Activated CD4-positive, alpha-beta T cell treated with anti-CD3 and anti-CD28 coated beads, Interleukin-2, amount 10 ng/mL, durations not matched to agents 24 days and 14 days (primary cell): ENCODE measurements around the gene IWS1. TPM values are rescaled to one million over a fixed set of nuclear protein-coding genes. Genes with fewer than 3 reads are reported as not detected.
A peak's percentile ranks its signal among the peaks of the same experiment; 100 is the strongest.
"Not testable (repeated sequence)": the region's sequence is repeated elsewhere in the genome, so short reads cannot be mapped to it uniquely, and the experiment has no call there.

Experiments used
- DNase-seq: peaks from one replicate; pipeline ENCODE4 v3.0.0; 2022
- H3K27ac Mint-ChIP-seq: one replicate; pipeline ENCODE4 v1.8.0; 2022; ENCODE audit warnings: mild to moderate bottlenecking, mixed read lengths
- H3K27me3 Mint-ChIP-seq: one replicate; pipeline ENCODE4 v1.8.0; 2022; ENCODE audit warnings: mixed read lengths
- H3K36me3 Mint-ChIP-seq: one replicate; pipeline ENCODE4 v1.8.0; 2022; ENCODE audit warnings: low read depth, mild to moderate bottlenecking, mixed read lengths
- H3K4me1 Mint-ChIP-seq: one replicate; pipeline ENCODE4 v1.8.0; 2021; ENCODE audit warnings: mixed read lengths
- H3K4me3 Mint-ChIP-seq: one replicate; pipeline ENCODE4 v1.8.0; 2022; ENCODE audit warnings: mild to moderate bottlenecking, moderate library complexity, mixed read lengths
- H3K9me3 Mint-ChIP-seq: one replicate; pipeline ENCODE4 v1.8.0; 2021; ENCODE audit warnings: mixed read lengths
- intact Hi-C: fragments of 100-400 bp; cut with micrococcal nuclease; formaldehyde crosslinking; loops from one replicate; pipeline ENCODE4 v1.15.1; 2023
- total RNA-seq: library from RNA; stranded (reverse); gene quantifications from 2 replicates; pipeline ENCODE4 v1.2.3, GENCODE V29; 2022

Gene IWS1
- total RNA-seq, 1 donor from 2014 or later = 61.9 TPM

DNA sequence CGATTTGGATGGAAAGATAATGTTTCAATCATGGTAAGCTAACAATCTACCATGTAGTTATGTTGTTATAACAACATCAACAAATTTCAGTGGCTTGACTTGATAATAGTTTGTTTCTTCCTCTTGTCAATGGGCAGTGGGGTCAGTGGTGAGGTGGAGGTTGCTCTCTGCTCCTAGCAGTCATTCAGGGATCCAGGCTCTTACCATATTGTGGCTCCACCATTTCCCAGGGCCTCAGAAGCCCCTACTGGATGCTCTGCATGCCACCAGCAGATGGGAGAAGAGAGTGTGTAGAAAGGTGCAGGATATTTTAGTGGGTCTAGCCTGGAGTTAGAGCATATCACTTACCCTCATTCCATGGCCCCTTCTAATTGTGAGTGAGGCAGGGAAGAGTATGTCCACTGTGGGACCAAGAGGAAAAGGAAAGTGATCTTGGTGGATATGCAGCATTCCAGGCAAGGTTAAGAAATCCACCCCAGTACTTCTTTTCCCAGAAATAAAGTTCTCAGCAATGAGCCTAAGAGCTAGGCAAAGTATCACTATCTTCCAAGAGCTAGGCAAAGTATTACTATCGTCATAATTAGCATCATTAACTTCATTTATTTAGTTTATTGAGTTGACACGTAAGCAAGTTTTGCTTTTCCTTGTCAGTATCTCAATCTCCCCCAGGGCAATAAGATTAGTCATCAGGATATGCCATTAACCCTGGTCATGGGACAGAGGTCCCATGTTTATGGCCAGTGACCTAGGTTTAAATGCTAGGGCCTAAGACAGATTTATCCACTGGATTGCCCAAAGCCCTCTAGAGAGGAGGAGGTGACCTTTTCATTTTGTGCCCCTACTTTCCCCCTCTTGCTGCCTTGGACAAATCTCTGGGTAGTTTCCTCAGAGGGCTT, 4.2 kb upstream of the IWS1 start:
- H3K9me3 Mint-ChIP-seq = peaks cover 4% of the 10 kb centered on the region
- intact Hi-C loops = no loop called here
- DNase-seq = no peak
- H3K4me3 Mint-ChIP-seq = no peak overlapping the region
- H3K27me3 Mint-ChIP-seq = peaks cover 20% of the 10 kb centered on the region
- no peak overlapping the region for H3K27ac Mint-ChIP-seq
- peaks cover 3% of the 10 kb centered on the region for H3K36me3 Mint-ChIP-seq
- peaks cover 10% of the 10 kb centered on the region for H3K4me1 Mint-ChIP-seq

DNA sequence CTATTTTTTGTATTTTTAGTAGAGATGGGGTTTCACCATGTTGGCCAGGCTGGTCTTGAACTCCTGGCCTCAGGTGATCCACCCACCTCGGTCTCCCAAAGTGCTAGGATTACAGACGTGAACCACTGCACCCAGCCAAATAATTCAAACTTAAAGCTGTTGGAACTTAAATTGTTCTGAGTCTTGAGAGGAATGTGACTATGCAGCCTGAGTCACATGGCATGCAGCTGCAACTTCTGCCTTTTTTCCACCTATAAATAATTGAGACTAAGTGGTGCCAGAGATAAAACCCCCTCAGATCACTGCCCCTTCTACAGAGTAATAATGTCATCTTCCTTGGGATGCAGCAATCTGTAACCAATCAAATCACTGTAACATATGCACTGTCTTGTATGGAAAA, 3.1 kb upstream of the IWS1 start:
- intact Hi-C loops = loop anchor here (10.0 kb wide), 1 partner anchor 875 kb away; the partner anchor contains the start of gene GYPC
- Mint-ChIP-seq H3K27me3 (peaks cover 20% of the 10 kb centered on the region), H3K4me1 (peaks cover 13% of the 10 kb centered on the region)
- H3K27ac Mint-ChIP-seq, DNase-seq, H3K4me3 Mint-ChIP-seq, H3K9me3 Mint-ChIP-seq, H3K36me3 Mint-ChIP-seq: not testable (repeated sequence)

DNA sequence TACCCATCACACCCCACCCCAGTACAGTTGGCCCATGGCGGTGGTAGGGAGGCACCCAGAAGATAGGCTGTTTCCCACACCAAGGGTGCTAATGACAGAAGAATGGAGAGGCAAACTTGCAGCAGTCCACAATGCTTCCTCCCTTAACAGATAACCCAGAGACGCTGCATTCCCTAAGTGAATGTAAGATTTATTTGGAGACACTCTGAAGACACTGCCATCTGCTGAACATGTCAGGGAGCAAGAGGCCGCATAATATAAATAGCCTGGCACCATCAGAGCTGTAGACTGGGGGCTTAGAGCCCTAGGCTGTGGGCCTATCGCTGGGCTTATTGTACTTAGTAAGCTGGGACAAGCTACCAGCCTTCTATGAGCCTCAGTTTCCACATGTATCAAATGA, 2.2 kb upstream of the IWS1 start:
- Mint-ChIP-seq H3K27ac (no peak overlapping the region), H3K36me3 (peaks cover 8% of the 10 kb centered on the region), H3K9me3 (peaks cover 4% of the 10 kb centered on the region), H3K27me3 (peaks cover 13% of the 10 kb centered on the region), H3K4me1 (peaks cover 18% of the 10 kb centered on the region), H3K4me3 (no peak overlapping the region)
- DNase-seq = no peak
- intact Hi-C loops = loop anchor here (10.0 kb wide), 1 partner anchor 874 kb away; the partner anchor contains the start of gene GYPC

DNA sequence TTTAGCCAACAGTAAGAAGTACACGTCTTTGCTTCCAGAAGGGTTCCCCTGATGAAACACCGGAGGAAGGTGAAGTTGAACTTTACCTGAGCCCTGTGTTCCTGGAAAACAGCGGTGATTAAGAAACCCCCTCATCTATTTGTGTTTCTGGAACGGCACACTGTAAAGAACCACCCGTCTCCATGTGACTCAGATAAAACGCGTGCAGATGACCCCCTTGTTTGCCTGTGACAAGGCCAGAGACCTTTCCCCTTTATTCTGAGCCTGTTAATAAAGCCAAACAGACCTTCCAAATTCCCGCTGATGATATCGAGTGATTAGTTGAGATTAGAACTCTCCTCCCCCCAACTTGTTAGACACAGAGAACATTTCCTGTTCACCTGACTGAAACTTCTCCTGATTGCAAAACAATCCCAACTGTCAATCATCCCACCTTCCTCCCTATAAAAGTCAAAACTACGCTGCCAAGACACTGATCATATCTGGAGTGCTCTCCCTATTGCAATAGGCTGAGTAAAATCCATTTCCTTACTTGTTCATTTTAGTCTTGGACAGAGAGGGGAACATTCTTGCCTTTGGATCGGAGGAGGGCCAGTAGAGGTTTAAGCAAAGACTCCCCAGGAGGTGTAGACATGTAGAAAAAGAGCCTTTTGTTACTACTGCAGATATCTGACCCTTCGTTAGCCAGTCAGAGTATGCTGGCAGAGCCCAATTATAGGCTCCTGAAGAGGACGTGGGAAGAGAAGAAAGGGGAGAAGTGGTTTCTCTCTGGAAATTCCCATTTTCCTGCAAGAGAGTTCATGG, 914 bp upstream of the IWS1 start:
- H3K4me3 Mint-ChIP-seq = peak overlapping the region; percentile 96
- intact Hi-C loops = loop anchor here (2.0 to 10.0 kb wide), 4 partner anchors 114 to 872 kb away; partner anchors contain the start of genes GYPC and WDR33

DNA sequence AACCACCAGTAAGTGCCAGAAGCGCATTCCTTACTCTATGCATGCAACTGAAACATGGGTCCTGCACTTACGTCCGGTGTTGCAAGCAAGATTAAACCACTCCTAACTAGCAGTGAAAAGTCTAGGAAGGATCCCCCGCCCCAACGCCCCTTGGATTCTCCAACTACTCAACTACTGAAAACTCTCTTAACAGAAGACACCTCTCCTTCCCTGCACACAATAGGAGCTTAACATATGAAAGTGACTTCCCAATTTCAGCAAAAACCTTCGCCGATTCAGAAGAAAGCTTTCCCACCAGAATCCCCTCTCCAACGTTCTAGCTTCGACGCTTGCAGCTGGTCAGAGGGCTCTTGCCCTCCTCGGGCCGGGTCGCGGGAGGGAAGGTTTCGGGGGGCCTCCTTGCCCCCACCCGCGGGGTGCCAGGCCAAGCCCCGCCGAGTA, 578 bp downstream of the IWS1 start:
- Mint-ChIP-seq H3K36me3 (peaks cover 21% of the 10 kb centered on the region), H3K4me3 (peak overlapping the region; percentile 96), H3K4me1 (peaks cover 24% of the 10 kb centered on the region), H3K9me3 (peaks cover 4% of the 10 kb centered on the region), H3K27me3 (peaks cover 7% of the 10 kb centered on the region), H3K27ac (peak overlapping the region; percentile 95)
- peak; percentile 76 for DNase-seq
- intact Hi-C loops = loop anchor here (1.0 to 10.0 kb wide), 9 partner anchors 38 to 871 kb away; partner anchors contain the start of genes GYPC, MAP3K2, SAP130 and SFT2D3

More for the DNA sequence above, 914 bp upstream of the IWS1 start:
- DNase-seq = no peak
- Mint-ChIP-seq H3K27me3 (peaks cover 7% of the 10 kb centered on the region), H3K9me3 (peaks cover 4% of the 10 kb centered on the region), H3K4me1 (peaks cover 21% of the 10 kb centered on the region), H3K36me3 (peaks cover 16% of the 10 kb centered on the region), H3K27ac (peak overlapping the region; percentile 95)

DNA sequence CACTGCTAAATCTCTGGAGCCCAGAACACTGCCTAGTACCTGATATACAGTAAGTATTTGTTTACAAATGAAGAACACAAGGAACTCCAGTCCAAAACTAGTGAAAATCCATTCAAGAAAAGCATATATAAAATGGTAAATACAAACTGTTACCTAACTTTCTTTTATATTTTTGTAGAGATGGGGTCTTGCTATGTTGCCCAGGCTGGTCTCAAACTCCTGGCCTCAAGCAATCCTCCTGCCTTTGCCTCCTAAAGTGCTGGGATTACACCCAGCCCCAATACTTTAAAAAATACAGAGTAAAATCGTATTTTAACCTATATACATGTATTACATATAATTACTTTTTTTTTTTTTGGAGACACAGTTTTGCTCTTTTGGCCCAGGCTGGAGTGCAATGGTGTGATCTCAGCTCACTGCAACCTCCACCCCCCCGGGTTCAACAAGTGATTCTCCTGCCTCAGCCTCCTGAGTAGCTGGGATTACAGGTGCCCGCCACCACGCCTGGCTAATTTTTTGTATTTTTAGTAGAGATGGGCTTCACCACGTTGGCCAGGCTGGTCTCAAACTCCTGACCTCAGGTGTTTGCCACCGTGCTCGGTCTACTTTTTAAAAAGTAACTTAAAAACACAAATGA, 2.0 kb downstream of the IWS1 start:
- DNase-seq, H3K9me3 Mint-ChIP-seq, H3K27ac Mint-ChIP-seq, H3K27me3 Mint-ChIP-seq: not testable (repeated sequence)
- Mint-ChIP-seq H3K36me3 (peaks cover 28% of the 10 kb centered on the region), H3K4me3 (peak overlapping the region; percentile 96), H3K4me1 (peaks cover 27% of the 10 kb centered on the region)
- intact Hi-C loops = loop anchor here (10.0 kb wide), 1 partner anchor 870 kb away; the partner anchor contains the start of gene GYPC

DNA sequence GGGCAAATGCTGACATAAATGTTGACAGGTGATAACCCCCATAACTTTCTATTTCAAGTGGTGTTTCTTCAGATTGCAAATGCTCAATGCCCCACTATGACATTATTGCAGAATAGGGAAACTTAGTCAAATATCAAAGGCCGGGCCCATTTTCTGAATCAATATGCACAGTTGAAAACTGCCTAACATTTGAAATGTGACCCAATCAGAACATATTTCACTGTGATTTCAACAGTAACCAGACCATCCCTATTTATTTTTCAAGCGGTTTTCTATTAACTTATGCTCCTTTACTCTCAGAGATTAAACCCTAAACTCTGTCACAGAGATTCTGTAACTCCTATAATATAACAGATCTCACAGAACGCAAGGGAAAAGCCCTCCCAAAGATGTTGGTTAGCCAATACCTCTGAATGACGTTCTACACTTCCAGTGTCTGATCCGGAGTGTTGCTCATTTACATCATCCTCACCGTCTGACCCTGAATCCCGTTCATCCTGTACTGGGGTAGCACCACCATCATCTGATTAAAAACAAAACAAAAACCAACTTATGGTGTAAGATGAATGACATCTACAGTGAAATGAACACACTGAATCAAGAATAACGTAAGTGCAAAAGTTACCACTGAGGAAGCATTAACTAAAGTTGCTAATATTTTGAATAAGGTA, 2.9 kb downstream of the IWS1 start:
- peaks cover 32% of the 10 kb centered on the region for H3K36me3 Mint-ChIP-seq
- intact Hi-C loops = loop anchor here (10.0 kb wide), 1 partner anchor 869 kb away; the partner anchor contains the start of gene GYPC
- no peaks in the 10 kb centered on the region for H3K9me3 Mint-ChIP-seq
- peak overlapping the region; percentile 23 for H3K4me3 Mint-ChIP-seq
- no peak overlapping the region for H3K27ac Mint-ChIP-seq
- no peak for DNase-seq
- H3K4me1 Mint-ChIP-seq = peaks cover 27% of the 10 kb centered on the region
- no peaks in the 10 kb centered on the region for H3K27me3 Mint-ChIP-seq

DNA sequence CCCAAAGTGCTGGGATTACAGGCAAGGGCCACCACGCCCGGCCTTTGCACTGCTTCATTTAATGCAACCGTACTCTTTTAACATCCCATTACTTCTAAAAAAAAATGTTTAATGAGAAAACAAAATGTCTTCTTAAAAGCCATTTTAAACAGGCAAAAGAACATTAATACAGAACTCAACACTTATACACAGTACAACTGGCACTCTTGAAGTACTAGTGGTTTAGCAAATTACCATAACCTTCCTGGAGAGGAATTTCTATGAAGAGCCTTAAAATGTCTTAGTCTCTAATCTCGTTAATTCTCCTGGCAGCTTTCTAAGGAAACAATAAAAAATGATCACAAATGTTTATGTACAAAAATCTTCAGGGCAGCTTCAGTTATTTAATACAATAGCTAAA, 5.9 kb downstream of the IWS1 start:
- DNase-seq = no peak
- Mint-ChIP-seq H3K9me3 (no peaks in the 10 kb centered on the region), H3K27ac (no peak overlapping the region), H3K27me3 (no peaks in the 10 kb centered on the region), H3K36me3 (peaks cover 49% of the 10 kb centered on the region), H3K4me1 (peaks cover 29% of the 10 kb centered on the region), H3K4me3 (no peak overlapping the region)
- intact Hi-C loops = loop anchor here (10.0 kb wide), 1 partner anchor 866 kb away; the partner anchor contains the start of gene GYPC

DNA sequence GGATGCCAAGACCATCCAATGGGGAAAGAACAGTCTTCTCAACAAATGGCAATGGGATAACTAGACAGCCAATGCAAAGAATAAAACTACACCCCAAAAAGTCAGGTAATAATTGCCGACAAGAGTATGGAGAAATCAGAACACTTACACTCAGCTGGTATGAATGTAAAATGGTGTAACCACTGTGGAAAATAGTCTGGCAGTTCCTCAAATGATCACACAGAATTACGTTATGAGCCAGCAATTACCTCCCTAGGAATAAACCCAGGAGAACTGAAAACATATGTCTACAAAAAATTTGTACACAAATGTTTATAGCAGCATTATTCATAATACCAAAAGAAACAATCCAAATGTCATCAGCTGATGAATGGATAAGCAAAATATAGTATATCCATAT, 8.8 kb downstream of the IWS1 start:
- Mint-ChIP-seq H3K4me3 (no peak overlapping the region), H3K4me1 (peaks cover 38% of the 10 kb centered on the region), H3K36me3 (peaks cover 53% of the 10 kb centered on the region), H3K27ac (no peak overlapping the region), H3K9me3 (no peaks in the 10 kb centered on the region), H3K27me3 (no peaks in the 10 kb centered on the region)
- DNase-seq = no peak
- intact Hi-C loops = no loop called here

DNA sequence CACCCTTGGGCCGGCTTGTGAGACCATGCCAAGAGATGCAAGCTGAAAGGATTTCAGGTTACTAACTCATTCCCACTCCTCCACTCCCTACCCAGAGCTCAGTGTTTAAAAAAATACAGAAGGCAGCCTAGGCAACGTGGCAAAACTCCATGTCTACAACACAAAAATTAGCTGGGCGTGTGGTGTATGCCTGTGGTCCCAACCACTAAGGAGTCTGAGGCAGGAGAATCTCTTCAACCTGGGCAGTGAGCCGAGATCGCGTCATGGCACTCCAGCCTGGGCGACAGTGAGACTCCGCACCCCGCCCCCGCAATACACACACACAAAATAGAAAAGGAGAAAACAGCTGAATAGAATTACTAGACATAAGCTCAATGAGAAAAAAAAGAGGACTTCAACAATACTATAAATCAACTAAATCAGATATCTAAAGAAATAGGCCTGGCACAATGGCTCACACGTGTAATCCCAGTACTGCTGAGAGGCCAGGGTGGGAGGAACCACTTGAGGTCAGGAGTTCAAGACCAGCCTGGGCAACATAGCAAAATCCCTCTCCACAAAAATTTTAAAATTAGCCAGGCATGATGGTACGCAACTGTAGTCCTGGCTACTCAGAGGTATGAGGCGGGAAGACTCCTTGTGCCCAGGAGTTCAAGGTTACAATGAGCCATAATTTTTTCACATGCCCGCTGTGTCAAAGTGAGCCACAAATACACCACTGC, 10.1 kb downstream of the IWS1 start:
- DNase-seq = no peak
- Mint-ChIP-seq H3K9me3 (no peaks in the 10 kb centered on the region), H3K27me3 (no peaks in the 10 kb centered on the region), H3K36me3 (peaks cover 55% of the 10 kb centered on the region), H3K27ac (peak overlapping the region; percentile 41), H3K4me3 (no peak overlapping the region), H3K4me1 (peaks cover 42% of the 10 kb centered on the region)
- intact Hi-C loops = no loop called here

DNA sequence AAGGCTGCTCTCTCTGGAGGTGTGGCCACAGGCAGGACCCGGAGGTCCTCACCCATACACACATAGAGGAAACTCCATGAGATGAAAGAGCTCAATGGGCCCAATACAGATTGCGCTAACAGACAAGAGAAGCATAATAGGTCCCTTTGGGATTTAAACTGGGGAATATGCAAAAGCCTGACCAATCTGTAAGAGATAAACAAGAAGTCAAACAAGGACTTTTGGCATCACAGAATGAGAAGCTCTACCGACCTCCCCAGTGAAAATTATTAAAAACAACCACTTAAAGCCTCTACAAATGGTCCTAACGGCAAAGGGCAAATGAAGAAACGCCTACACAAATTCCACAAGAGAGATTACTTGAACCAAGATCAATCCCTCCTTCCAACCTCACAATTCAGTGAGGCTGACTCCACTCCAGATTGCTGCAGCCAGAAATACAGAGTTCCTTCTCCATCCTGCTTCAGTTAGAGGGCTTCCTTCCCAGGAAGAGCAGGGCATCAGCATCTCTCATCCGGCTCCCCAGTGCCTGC, 10.8 kb downstream of the IWS1 start:
- DNase-seq = no peak
- no peaks in the 10 kb centered on the region for H3K9me3 Mint-ChIP-seq
- peaks cover 42% of the 10 kb centered on the region for H3K4me1 Mint-ChIP-seq
- H3K27ac Mint-ChIP-seq = no peak overlapping the region
- H3K36me3 Mint-ChIP-seq = peaks cover 54% of the 10 kb centered on the region
- intact Hi-C loops = no loop called here
- no peaks in the 10 kb centered on the region for H3K27me3 Mint-ChIP-seq
- no peak overlapping the region for H3K4me3 Mint-ChIP-seq

DNA sequence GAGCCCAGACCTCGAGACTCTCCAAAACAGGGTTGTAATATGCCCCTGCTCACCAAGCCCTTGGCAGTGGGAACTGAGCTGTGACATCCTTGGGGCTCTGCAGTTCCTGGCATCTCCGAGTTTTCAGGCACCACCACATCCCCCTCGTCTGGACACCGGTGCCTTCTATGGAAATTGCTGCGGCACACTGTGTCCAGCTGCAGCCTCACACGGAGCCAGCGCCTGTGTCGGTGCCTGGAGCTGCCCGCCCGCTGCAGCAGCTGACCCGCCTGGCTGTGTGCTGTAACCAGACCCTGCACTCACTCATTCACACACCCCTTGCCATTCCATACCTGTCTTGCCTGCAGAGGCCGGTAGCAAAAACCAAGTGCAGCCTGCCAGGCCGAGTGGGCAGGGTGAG, 11.8 kb downstream of the IWS1 start:
- Mint-ChIP-seq H3K27me3 (no peaks in the 10 kb centered on the region), H3K27ac (no peak overlapping the region), H3K4me3 (no peak overlapping the region), H3K36me3 (peaks cover 52% of the 10 kb centered on the region), H3K9me3 (no peaks in the 10 kb centered on the region), H3K4me1 (peaks cover 41% of the 10 kb centered on the region)
- no peak for DNase-seq
- intact Hi-C loops = no loop called here
